ENCODE results near the gene MIPEP. TPM values are rescaled to one million over a fixed set of nuclear protein-coding genes. Genes with fewer than 3 reads are reported as not detected.
"Not testable (repeated sequence)": the region's sequence is repeated elsewhere in the genome, so short reads cannot be mapped to it uniquely, and the experiment has no call there.

MIPEP gene
- total RNA-seq, 1 experiment from 2014 or later = 24.7 TPM

DNA sequence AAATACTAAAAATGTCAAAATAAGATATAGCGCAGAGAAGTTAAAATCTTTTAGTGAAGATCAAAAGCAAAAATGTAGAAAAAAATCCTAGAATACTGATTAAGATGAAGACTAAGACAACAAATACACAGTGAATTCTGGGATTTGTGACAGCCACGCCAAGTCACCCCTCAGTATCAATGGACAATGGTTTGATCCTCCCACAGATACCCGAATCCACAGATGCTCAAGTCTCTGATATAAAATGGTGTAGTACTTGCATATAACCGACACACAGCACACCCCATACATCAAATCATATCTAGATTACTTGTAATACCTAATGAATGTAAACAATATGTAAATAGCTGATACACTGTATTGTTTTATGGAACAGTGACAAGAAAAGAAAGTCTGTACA lies 5.9 kb downstream of the MIPEP start:
- TF ChIP-seq, protein P1, sequence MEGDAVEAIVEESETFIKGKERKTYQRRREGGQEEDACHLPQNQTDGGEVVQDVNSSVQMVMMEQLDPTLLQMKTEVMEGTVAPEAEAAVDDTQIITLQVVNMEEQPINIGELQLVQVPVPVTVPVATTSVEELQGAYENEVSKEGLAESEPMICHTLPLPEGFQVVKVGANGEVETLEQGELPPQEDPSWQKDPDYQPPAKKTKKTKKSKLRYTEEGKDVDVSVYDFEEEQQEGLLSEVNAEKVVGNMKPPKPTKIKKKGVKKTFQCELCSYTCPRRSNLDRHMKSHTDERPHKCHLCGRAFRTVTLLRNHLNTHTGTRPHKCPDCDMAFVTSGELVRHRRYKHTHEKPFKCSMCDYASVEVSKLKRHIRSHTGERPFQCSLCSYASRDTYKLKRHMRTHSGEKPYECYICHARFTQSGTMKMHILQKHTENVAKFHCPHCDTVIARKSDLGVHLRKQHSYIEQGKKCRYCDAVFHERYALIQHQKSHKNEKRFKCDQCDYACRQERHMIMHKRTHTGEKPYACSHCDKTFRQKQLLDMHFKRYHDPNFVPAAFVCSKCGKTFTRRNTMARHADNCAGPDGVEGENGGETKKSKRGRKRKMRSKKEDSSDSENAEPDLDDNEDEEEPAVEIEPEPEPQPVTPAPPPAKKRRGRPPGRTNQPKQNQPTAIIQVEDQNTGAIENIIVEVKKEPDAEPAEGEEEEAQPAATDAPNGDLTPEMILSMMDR (IDR thresholded peaks at IDR 0.05; ENCODE audit: unreplicated experiment) = no peak
- peaks cover 13% of the 10 kb centered on the region for H3K36me3 Mint-ChIP-seq (ENCODE audit: insufficient read depth, unreplicated experiment)

DNA sequence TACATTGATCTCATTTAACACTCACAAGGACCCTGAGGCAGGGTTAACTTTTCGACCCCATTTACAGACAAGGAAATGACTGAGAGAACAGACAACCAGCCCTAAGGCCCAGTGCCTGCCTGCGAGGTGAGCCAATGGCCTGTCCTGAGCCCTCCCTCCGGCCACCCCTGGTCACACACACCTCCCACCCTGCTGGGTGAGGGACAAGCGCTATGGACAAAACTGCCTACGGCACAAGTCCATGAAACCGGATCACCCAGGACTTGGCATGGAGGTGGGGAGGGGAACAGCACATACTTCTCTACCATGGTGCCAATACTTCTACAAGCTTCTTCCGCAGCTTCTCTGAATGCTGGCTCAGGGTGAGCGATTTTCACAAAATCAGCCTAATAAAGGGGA lies 7.8 kb downstream of the MIPEP start:
- POLR2A ChIA-PET = interaction anchor here (0.6 to 0.7 kb wide), 2 partner anchors 194 to 396 kb away, joined by 3 read pairs; no protein-coding TSS in a partner anchor
- H3K9me3 Mint-ChIP-seq (ENCODE audit: unreplicated experiment); BruUV-seq (replicated peaks); intact Hi-C loops (cut with micrococcal nuclease); H3K4me1 Mint-ChIP-seq (ENCODE audit: insufficient read depth, unreplicated experiment); H3K27me3 Mint-ChIP-seq (ENCODE audit: insufficient read depth, unreplicated experiment); CTCF ChIA-PET; H3K4me3 Mint-ChIP-seq (ENCODE audit: unreplicated experiment); DNase-seq (ENCODE audit: unreplicated experiment); H3K27ac Mint-ChIP-seq (ENCODE audit: low read depth, unreplicated experiment): not testable (repeated sequence)
- peaks cover 20% of the 10 kb centered on the region for H3K36me3 Mint-ChIP-seq (ENCODE audit: insufficient read depth, unreplicated experiment)

More for the DNA sequence above, 5.9 kb downstream of the MIPEP start:
- no peak overlapping the region for H3K4me3 Mint-ChIP-seq (ENCODE audit: unreplicated experiment)
- POLR2A ChIA-PET = no interaction called here
- no peak for DNase-seq (ENCODE audit: unreplicated experiment)
- intact Hi-C loops (cut with micrococcal nuclease) = no loop called here
- no peaks in the 10 kb centered on the region for H3K9me3 Mint-ChIP-seq (ENCODE audit: unreplicated experiment)
- H3K4me1 Mint-ChIP-seq (ENCODE audit: insufficient read depth, unreplicated experiment) = peaks cover 5% of the 10 kb centered on the region
- BruUV-seq (replicated peaks) = no TSS peak
- no peak overlapping the region for H3K27ac Mint-ChIP-seq (ENCODE audit: low read depth, unreplicated experiment)
- CTCF ChIA-PET = no interaction called here
- no peaks in the 10 kb centered on the region for H3K27me3 Mint-ChIP-seq (ENCODE audit: insufficient read depth, unreplicated experiment)

GRCh38 chr13:23880493-23881401 lies 8.5 kb downstream of the MIPEP start:
- DNase-seq (ENCODE audit: unreplicated experiment); H3K9me3 Mint-ChIP-seq (ENCODE audit: unreplicated experiment); BruUV-seq (replicated peaks); H3K4me1 Mint-ChIP-seq (ENCODE audit: insufficient read depth, unreplicated experiment); H3K4me3 Mint-ChIP-seq (ENCODE audit: unreplicated experiment); H3K27me3 Mint-ChIP-seq (ENCODE audit: insufficient read depth, unreplicated experiment); intact Hi-C loops (cut with micrococcal nuclease); H3K27ac Mint-ChIP-seq (ENCODE audit: low read depth, unreplicated experiment): not testable (repeated sequence)
- H3K36me3 Mint-ChIP-seq (ENCODE audit: insufficient read depth, unreplicated experiment) = peaks cover 20% of the 10 kb centered on the region
- POLR2A ChIA-PET = interaction anchor here (0.6 kb wide), 1 partner anchor 396 kb away, joined by 3 read pairs; no protein-coding TSS in a partner anchor
- CTCF ChIA-PET = interaction anchor here (2.8 kb wide), 1 partner anchor 9 kb away, joined by 16 read pairs; the partner anchor contains the start of gene MIPEP

DNA sequence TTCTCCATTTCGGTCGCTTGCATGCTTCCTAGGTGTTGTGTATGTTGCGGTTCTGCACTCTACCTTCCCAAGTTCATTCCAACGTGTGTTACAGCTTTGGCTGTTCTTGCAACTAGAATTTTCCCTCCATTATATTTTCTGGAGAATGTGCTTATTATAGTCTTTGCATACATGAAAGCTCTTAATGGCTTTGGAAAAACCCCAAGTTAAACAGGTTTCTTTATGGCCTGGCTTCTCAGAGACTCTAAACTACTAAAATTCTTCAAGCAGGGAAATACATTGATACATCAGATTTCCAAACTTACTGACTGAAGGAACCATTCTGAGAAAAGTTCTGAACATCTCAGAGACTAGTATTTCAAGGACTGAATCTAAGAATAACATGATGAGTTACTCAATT lies 11.9 kb downstream of the MIPEP start:
- no peak for DNase-seq (ENCODE audit: unreplicated experiment)
- H3K4me1 Mint-ChIP-seq (ENCODE audit: insufficient read depth, unreplicated experiment) = no peaks in the 10 kb centered on the region
- no peaks in the 10 kb centered on the region for H3K27me3 Mint-ChIP-seq (ENCODE audit: insufficient read depth, unreplicated experiment)
- TF ChIP-seq, protein P1 (IDR thresholded peaks at IDR 0.05; ENCODE audit: unreplicated experiment) = no peak
- no TSS peak for BruUV-seq (replicated peaks)
- H3K4me3 Mint-ChIP-seq (ENCODE audit: unreplicated experiment) = no peak overlapping the region
- no peaks in the 10 kb centered on the region for H3K9me3 Mint-ChIP-seq (ENCODE audit: unreplicated experiment)
- CTCF ChIA-PET = interaction anchor here (0.7 to 1.2 kb wide), 3 partner anchors 84 to 409 kb away, joined by 3 read pairs; no protein-coding TSS in a partner anchor
- peaks cover 7% of the 10 kb centered on the region for H3K36me3 Mint-ChIP-seq (ENCODE audit: insufficient read depth, unreplicated experiment)
- no peak overlapping the region for H3K27ac Mint-ChIP-seq (ENCODE audit: low read depth, unreplicated experiment)
- intact Hi-C loops (cut with micrococcal nuclease) = no loop called here
- POLR2A ChIA-PET = interaction anchor here (0.7 kb wide), 1 partner anchor 11 kb away, joined by 4 read pairs; no protein-coding TSS in a partner anchor

GRCh38 chr13:23876265-23876664 lies 12.9 kb downstream of the MIPEP start:
- no peaks in the 10 kb centered on the region for H3K9me3 Mint-ChIP-seq (ENCODE audit: unreplicated experiment)
- ChIA-PET POLR2A (no interaction called here), CTCF (interaction anchor here (0.6 to 1.0 kb wide), 2 partner anchors 202 to 408 kb away, joined by 3 to 4 read pairs; no protein-coding TSS in a partner anchor)
- no peak overlapping the region for H3K27ac Mint-ChIP-seq (ENCODE audit: low read depth, unreplicated experiment)
- no peaks in the 10 kb centered on the region for H3K4me1 Mint-ChIP-seq (ENCODE audit: insufficient read depth, unreplicated experiment)
- TF ChIP-seq, protein P1 (IDR thresholded peaks at IDR 0.05; ENCODE audit: unreplicated experiment) = peak; percentile 27
- H3K36me3 Mint-ChIP-seq (ENCODE audit: insufficient read depth, unreplicated experiment) = peaks cover 7% of the 10 kb centered on the region
- no peaks in the 10 kb centered on the region for H3K27me3 Mint-ChIP-seq (ENCODE audit: insufficient read depth, unreplicated experiment)
- intact Hi-C loops (cut with micrococcal nuclease) = no loop called here
- no peak overlapping the region for H3K4me3 Mint-ChIP-seq (ENCODE audit: unreplicated experiment)
- BruUV-seq (replicated peaks) = no TSS peak
- peak; percentile 16 for DNase-seq (ENCODE audit: unreplicated experiment)
